Heart left ventricle (tissue), 16 donors: ENCODE results near the gene NABP2. TPM values are rescaled to one million over a fixed set of nuclear protein-coding genes. Genes with fewer than 3 reads are reported as not detected.

ENCODE experiments used
- ATAC-seq, 4 donors: fragments of 200-7000 bp; cut with Tn5 transposase; one replicate each; pipeline ENCODE4 v1.9.1; 2020 to 2022; ENCODE audit warnings: moderate library complexity in 4 of 4, mild to moderate bottlenecking in 3 of 4, moderate number of reproducible peaks in 1 of 4
- DNase-seq, 5 donors: peaks; one replicate each; pipeline ENCODE4 v3.0.0-alpha.2; 2020
- H3K27ac ChIP-seq, 12 donors: fragments of 200-600 bp; sonication (generic) in 4 of 12; one replicate each; pipeline versions ENCODE4 v1.5.0 to v1.8.0; 2016 to 2022; ENCODE audit warnings: mild to moderate bottlenecking in 2 of 12
- H3K27me3 ChIP-seq, 9 donors: fragments of 200-600 bp; sonication (generic) in 2 of 9; one replicate each; pipeline versions ENCODE4 v1.5.1 to v1.8.0; 2016 to 2022; ENCODE audit warnings: mild to moderate bottlenecking in 3 of 9
- H3K36me3 ChIP-seq, 9 donors: fragments of 200-600 bp; sonication (generic) in 2 of 9; one replicate each; pipeline versions ENCODE4 v1.5.0 to v1.8.0; 2018 to 2022; ENCODE audit warnings: mild to moderate bottlenecking in 2 of 9
- H3K4me1 ChIP-seq, 12 donors: fragments of 200-600 bp; sonication (generic) in 4 of 12; one replicate each; pipeline versions ENCODE4 v1.5.0 to v1.8.0; 2016 to 2022; ENCODE audit warnings: mild to moderate bottlenecking in 3 of 12
- H3K4me3 ChIP-seq, 12 donors: fragments of 200-600 bp; sonication (generic) in 4 of 12; one replicate each; pipeline versions ENCODE4 v1.5.0 to v1.8.0; 2017 to 2022; ENCODE audit warnings: mild to moderate bottlenecking in 9 of 12, moderate library complexity in 4 of 12
- H3K9me3 ChIP-seq, 12 donors: fragments of 200-600 bp; sonication (generic) in 4 of 12; one replicate each; pipeline versions ENCODE4 v1.5.0 to v1.8.0; 2016 to 2022; ENCODE audit warnings: mild to moderate bottlenecking in 1 of 12
- CTCF ChIP-seq, 12 donors: fragments of 200-600 bp; sonication (generic) in 4 of 12; IDR thresholded peaks; one replicate each; pipeline versions ENCODE4 v1.5.0 to v1.8.0; 2018 to 2022; ENCODE audit warnings: antibody characterized with exemption in 12 of 12, mild to moderate bottlenecking in 5 of 12
- POLR2A ChIP-seq, 2 donors: fragments of 450-650 bp; IDR thresholded peaks; one replicate each; pipeline ENCODE4 v1.6.1; 2017; ENCODE audit warnings: antibody characterized with exemption in 2 of 2, mild to moderate bottlenecking in 2 of 2, moderate library complexity in 2 of 2
- WGBS, 4 donors: extraction: QIAGEN DNeasy Blood & Tissue Kit in 2 of 4; methylation state at CpG; one replicate each; pipeline versions ENCODE4 v1.1.5 to v1.1.7; 2013 to 2018; 5-methylcytosine and 5-hydroxymethylcytosine counted together
- intact Hi-C, 10 donors: fragments of 100-400 bp; cut with DNase I; formaldehyde crosslinking; loops; one replicate each; pipeline versions ENCODE4 v1.11.1 to v1.14.2; 2022
- polyA plus RNA-seq, 2 donors: library from polyadenylated mRNA; stranded (reverse); fragments of 200-250 nt; gene quantifications; one replicate each; pipeline ENCODE4 v1.2.3, GENCODE V29; 2013
- total RNA-seq, 9 donors: library from RNA; depleted of rRNA in 2 of 9; stranded (reverse); fragments of >200 nt in 2 of 9; fragmentation: NEBNext Ultra II Directional in 3 of 9; extraction: Animal tissue kit (Norgen Biotek cat#: 25700) in 3 of 9; gene quantifications; one replicate each; pipeline versions ENCODE4 v1.1.0 to v1.2.4, GENCODE V29; 2016 to 2023
- donor health status: ischemic (EF 13 %, LVEDD 7.1; RV severe dilation, severe dysfunction).
- donor health status: healthy with polysubstance abuse.
- donor health status: DM: no; HTN: yes; CAD: no.
- donor health status: DM: no; HTN: no; CAD: no.
- donor health status: ischemic (EF 25% LVEDD 6.9; RV normal size, moderate dysfunction).
- donor health status: ischemic (EF 25% LVEDD 5.7; RV mildly dilated, moderate dysfunction).
- donor health status: healthy.
- donor health status: DM: yes; HTN: yes; CAD: no.
- donor health status: ischemic (EF 35%, LVEDD 5.7; RV mildly dilated, moderate dysfunction).
- donor health status: nonischemic (EF 11% LVEDD 7.7; RV severe dilation, severe dysfunction).
- donor health status: DM: yes; HTN: yes; CAD: no.
- donor health status: PGD.
- donor health status: ischemic (EF 29% LVEDD 5.4; RV normal size, mild dysfunction).
- donor health status: nonischemic (EF 23%, LVEDD 6.1; RV moderate dilation, normal function).

NABP2 gene
- total and polyA plus RNA-seq, 11 donors = 14.8 to 30.1 (median 20.7) TPM

GRCh38 chr12:56229916-56230431 is 5.8 kb downstream of the NABP2 start, which contains the start of gene SLC39A5:
SLC39A5 (plus strand) TSS chr12:56230051; CDS start chr12:56231275, 1,224 bp downstream.
- no peak within 1 kb of the TSS for H3K27ac ChIP-seq
- intact Hi-C loops = loop anchor here in 2 of 10 donors (5.0 to 10.0 kb wide), 2 partner anchors 38 to 235 kb away; partner anchors contain the start of gene SPRYD4 (in 1 of the 2)
- TF ChIP-seq CTCF (IDR thresholded peaks at IDR 0.05) = no peak
- TF ChIP-seq POLR2A (IDR thresholded peaks at IDR 0.05) = no peak
- H3K9me3 ChIP-seq = no peaks in the 10 kb centered on the region
- H3K4me3 ChIP-seq = no peak within 1 kb of the TSS
- H3K36me3 ChIP-seq = peaks cover 0 to 27% (median 12%) of the 10 kb centered on the region in 9 donors
- WGBS, 4 donors = 81 to 90% (median 84%) methylated on average over 4 of the region's 4 CpGs
- ATAC-seq (no peak), DNase-seq (peak in 1 of 5 donors; percentile 10)
- peaks cover 0 to 3% (median under 1%) of the 10 kb centered on the region in 12 donors for H3K4me1 ChIP-seq
- H3K27me3 ChIP-seq = no peaks in the 10 kb centered on the region

- no peak for TF ChIP-seq CTCF (IDR thresholded peaks at IDR 0.05)
- no peak for TF ChIP-seq POLR2A (IDR thresholded peaks at IDR 0.05)
- peak in 1 of 5 donors; percentile 45 for DNase-seq
- peak in 2 of 4 donors; percentile 10 to 37 for ATAC-seq
- no peaks in the 10 kb centered on the region for H3K27me3 ChIP-seq
- peaks cover 0 to 27% (median 12%) of the 10 kb centered on the region in 9 donors for H3K36me3 ChIP-seq
- 64 to 81% (median 79%) methylated on average over 6 to 8 of the region's 8 CpGs for WGBS, 4 donors
- H3K4me3 ChIP-seq = no peak overlapping the region
- no peaks in the 10 kb centered on the region for H3K4me1 ChIP-seq
- H3K9me3 ChIP-seq = no peaks in the 10 kb centered on the region
- intact Hi-C loops = no loop called here
- H3K27ac ChIP-seq = no peak overlapping the region
Measured at GRCh38 chr12:56230432-56231183, 6.5 kb downstream of the NABP2 start.

- WGBS, 4 donors = 90 to 93% (median 91%) methylated on average over 4 to 11 of the region's 11 CpGs
- H3K27ac ChIP-seq = no peak overlapping the region
- ATAC-seq (no peak), DNase-seq (peak in 1 of 5 donors; percentile 48)
- H3K36me3 ChIP-seq = peaks cover 0 to 26% (median 11%) of the 10 kb centered on the region in 9 donors
- no peaks in the 10 kb centered on the region for H3K4me1 ChIP-seq
- intact Hi-C loops = no loop called here
- TF ChIP-seq CTCF (IDR thresholded peaks at IDR 0.05) = no peak
- TF ChIP-seq POLR2A (IDR thresholded peaks at IDR 0.05) = no peak
- no peaks in the 10 kb centered on the region for H3K27me3 ChIP-seq
- no peaks in the 10 kb centered on the region for H3K9me3 ChIP-seq
- H3K4me3 ChIP-seq = no peak overlapping the region
Measured at GRCh38 chr12:56231184-56231582, 7.0 kb downstream of the NABP2 start.

GRCh38 chr12:56234746-56235436 is 10.7 kb downstream of the NABP2 start:
- ATAC-seq = no peak

More at GRCh38 chr12:56234746-56235436, 10.7 kb downstream of the NABP2 start:
- WGBS, 4 donors = 67 to 88% (median 71%) methylated on average over 7 to 16 of the region's 16 CpGs
- no peak overlapping the region for H3K27ac ChIP-seq
- DNase-seq = peak in 1 of 5 donors; percentile 47
- H3K27me3 ChIP-seq = no peaks in the 10 kb centered on the region
- H3K4me3 ChIP-seq = no peak overlapping the region
- TF ChIP-seq CTCF (IDR thresholded peaks at IDR 0.05) (no peak), POLR2A (IDR thresholded peaks at IDR 0.05) (no peak)
- H3K36me3 ChIP-seq = peaks cover 0 to 23% (median 6%) of the 10 kb centered on the region in 9 donors
- no peaks in the 10 kb centered on the region for H3K9me3 ChIP-seq
- intact Hi-C loops = no loop called here
- no peaks in the 10 kb centered on the region for H3K4me1 ChIP-seq
